ENCODE data around the gene DAND5. TPM values are rescaled to one million over a fixed set of nuclear protein-coding genes. Genes with fewer than 3 reads are reported as not detected.

Gene DAND5
- polyA plus RNA-seq, 1 experiment: not detected

- H3K4me3 ChIP-seq (ENCODE audit: low read depth, low read length): no peak overlapping the region
- peaks cover 8% of the 10 kb centered on the region for H3K36me3 ChIP-seq (ENCODE audit: control insufficient read depth, insufficient read depth, low read length)
- H3K27me3 ChIP-seq (ENCODE audit: control insufficient read depth, insufficient read depth, low read length): no peaks in the 10 kb centered on the region
- no peak for TF ChIP-seq CTCF (IDR thresholded peaks at IDR 0.05; ENCODE audit: insufficient read depth, low read depth, low read length)
- DNase-seq (ENCODE audit: low read depth): no peak
- POLR2A ChIA-PET: no interaction called here
- CTCF ChIA-PET: interaction anchor here (1.0 to 1.3 kb wide), 2 partner anchors 48 to 52 kb away, joined by 3 to 5 read pairs; no protein-coding TSS in a partner anchor
Observed at GRCh38 chr19:13008926-13009787, 39.8 kb downstream of the DAND5 start.

GRCh38 chr19:13010038-13010991, 40.9 kb downstream of the DAND5 start:
- DNase-seq (ENCODE audit: low read depth): no peak
- no peak for TF ChIP-seq CTCF (IDR thresholded peaks at IDR 0.05; ENCODE audit: insufficient read depth, low read depth, low read length)
- no peaks in the 10 kb centered on the region for H3K27me3 ChIP-seq (ENCODE audit: control insufficient read depth, insufficient read depth, low read length)
- ChIA-PET POLR2A (no interaction called here), CTCF (no interaction called here)
- no peak overlapping the region for H3K4me3 ChIP-seq (ENCODE audit: low read depth, low read length)
- H3K36me3 ChIP-seq (ENCODE audit: control insufficient read depth, insufficient read depth, low read length): peaks cover 8% of the 10 kb centered on the region

GRCh38 chr19:13010992-13011652, 41.7 kb downstream of the DAND5 start:
- POLR2A ChIA-PET: no interaction called here
- Histone ChIP-seq H3K4me3 (ENCODE audit: low read depth, low read length) (no peak overlapping the region), H3K27me3 (ENCODE audit: control insufficient read depth, insufficient read depth, low read length) (no peaks in the 10 kb centered on the region), H3K36me3 (ENCODE audit: control insufficient read depth, insufficient read depth, low read length) (peaks cover 8% of the 10 kb centered on the region)
- CTCF ChIA-PET: no interaction called here
- DNase-seq (ENCODE audit: low read depth): no peak
- TF ChIP-seq CTCF (IDR thresholded peaks at IDR 0.05; ENCODE audit: insufficient read depth, low read depth, low read length): no peak

GRCh38 chr19:13011653-13012389, 42.4 kb downstream of the DAND5 start:
- no peak overlapping the region for H3K4me3 ChIP-seq (ENCODE audit: low read depth, low read length)
- no peaks in the 10 kb centered on the region for H3K27me3 ChIP-seq (ENCODE audit: control insufficient read depth, insufficient read depth, low read length)
- no peak for DNase-seq (ENCODE audit: low read depth)
- H3K36me3 ChIP-seq (ENCODE audit: control insufficient read depth, insufficient read depth, low read length): peaks cover 8% of the 10 kb centered on the region
- ChIA-PET CTCF (no interaction called here), POLR2A (no interaction called here)
- TF ChIP-seq CTCF (IDR thresholded peaks at IDR 0.05; ENCODE audit: insufficient read depth, low read depth, low read length): no peak

Data from BJ (cell line).